A549 (cell line): ENCODE measurements around the gene CHTF8. TPM values are rescaled to one million over a fixed set of nuclear protein-coding genes. Genes with fewer than 3 reads are reported as not detected.

ENCODE experiments used
- ATAC-seq, 2 experiments: fragments of 200-7000 bp in 1 of 2; fragments of >200 bp in 1 of 2; cut with Nextera tagmentation in 1 of 2; cut with Tn5 transposase in 1 of 2; 3 replicates each; pipeline versions ENCODE4 v1.8.0 to v1.9.1; 2018 to 2020; ENCODE audit warnings: mild to moderate bottlenecking in 1 of 2, moderate library complexity in 1 of 2
- CTCF ChIA-PET: fragments of 300-600 bp; sonication (Branson Sonifier 250); formaldehyde crosslinking; extraction: SDS; loops from one replicate; lab custom pipeline; 2021; ENCODE audit warnings: antibody characterized with exemption, inconsistent platforms; lab: Yijun Ruan, JAX
- POLR2A ChIA-PET: fragments of 350-600 bp; formaldehyde crosslinking; extraction: SDS; loops from one replicate; lab custom pipeline; 2021; ENCODE audit warnings: antibody characterized with exemption, inconsistent platforms; lab: Yijun Ruan, JAX
- DNase-seq, 2 experiments: peaks; one replicate each; pipeline versions ENCODE4 v3.0.0 to v3.0.0-alpha.2; 2011 to 2016; ENCODE audit warnings: low read depth in 1 of 2, low spot score in 1 of 2
- FAIRE-seq: peaks from 2 replicates; lab custom pipeline; 2011; peaks lifted over from hg19 to GRCh38; lab: Jason Lieb, UNC
- H3K27ac ChIP-seq, 2 experiments: fragments of >200 bp; sonication (Bioruptor Twin); formaldehyde crosslinking; 3 replicates each; pipeline ENCODE4 v1.5.1; 2016 to 2017
- H3K4me1 ChIP-seq: fragments of >200 bp; sonication (Bioruptor Twin); formaldehyde crosslinking; 3 replicates; pipeline ENCODE4 v1.6.1; 2016
- H3K4me2 ChIP-seq: fragments of >200 bp; sonication (Bioruptor Twin); formaldehyde crosslinking; 3 replicates; pipeline ENCODE4 v1.6.1; 2016
- H3K4me3 ChIP-seq: fragments of >200 bp; sonication (Bioruptor Twin); formaldehyde crosslinking; 3 replicates; pipeline ENCODE4 v1.5.1; 2016
- H3K9me3 ChIP-seq: fragments of >200 bp; sonication (Bioruptor Twin); formaldehyde crosslinking; 3 replicates; pipeline ENCODE4 v1.6.1; 2016
- CHD4 ChIP-seq: fragments of 200-600 bp; sonication (generic); IDR thresholded peaks from 2 replicates; pipeline ENCODE4 v1.6.1; 2016; ENCODE audit warnings: antibody characterized with exemption, mild to moderate bottlenecking, borderline replicate concordance
- CTCF ChIP-seq: fragments of >200 bp; sonication (Bioruptor Twin); formaldehyde crosslinking; IDR thresholded peaks from 3 replicates; pipeline ENCODE4 v1.5.1; 2016
- EHF ChIP-seq: fragments of 250-450 bp; sonication (Bioruptor Pico); IDR thresholded peaks from 2 replicates; pipeline ENCODE4 v1.5.0; 2020; ENCODE audit warnings: mild to moderate bottlenecking
- ELK1 ChIP-seq: fragments of 150-350 bp; IDR thresholded peaks from 2 replicates; pipeline ENCODE4 v1.6.1; 2014; ENCODE audit warnings: low read depth, mild to moderate bottlenecking, low read length
- EP300 ChIP-seq, 2 experiments: fragments of >200 bp; sonication (Bioruptor Twin); formaldehyde crosslinking; IDR thresholded peaks; 2 replicates in 1 of 2; 3 replicates in 1 of 2; pipeline ENCODE4 v1.6.1; 2016 to 2017
- ESRRA ChIP-seq: fragments of 150-350 bp; IDR thresholded peaks from 2 replicates; pipeline ENCODE4 v1.6.1; 2014; ENCODE audit warnings: mild to moderate bottlenecking, low read length, borderline replicate concordance
- FOSB ChIP-seq: fragments of 250-450 bp; sonication (Bioruptor Pico); IDR thresholded peaks from 2 replicates; pipeline ENCODE4 v1.5.0; 2020; ENCODE audit warnings: mild to moderate bottlenecking, moderate library complexity
- FOXS1 ChIP-seq: fragments of 250-450 bp; sonication (Bioruptor Pico); IDR thresholded peaks from 2 replicates; pipeline ENCODE4 v1.5.0; 2020; ENCODE audit warnings: mild to moderate bottlenecking, moderate library complexity
- HDAC2 ChIP-seq: fragments of 200-600 bp; sonication (generic); IDR thresholded peaks from 2 replicates; pipeline ENCODE4 v1.6.1; 2016
- HMGXB4 ChIP-seq: fragments of 250-450 bp; sonication (Bioruptor Pico); IDR thresholded peaks from 2 replicates; pipeline ENCODE4 v1.5.0; 2021; ENCODE audit warnings: mild to moderate bottlenecking, moderate library complexity, borderline replicate concordance
- KDM1A ChIP-seq: fragments of 200-600 bp; sonication (generic); IDR thresholded peaks from 2 replicates; pipeline ENCODE4 v1.6.1; 2016; ENCODE audit warnings: low read depth, mild to moderate bottlenecking
- MAFK ChIP-seq: fragments of 450-650 bp; IDR thresholded peaks from 2 replicates; pipeline ENCODE4 v1.6.1; 2014; ENCODE audit not compliant: partially characterized antibody
- MAX ChIP-seq: IDR thresholded peaks from 2 replicates; pipeline ENCODE4 v1.6.1; 2012
- PHF8 ChIP-seq: fragments of 200-600 bp; sonication (generic); IDR thresholded peaks from 2 replicates; pipeline ENCODE4 v1.6.1; 2016; ENCODE audit warnings: low read depth, mild to moderate bottlenecking, antibody characterized with exemption, moderate library complexity, borderline replicate concordance
- RAD21 ChIP-seq, 2 experiments: fragments of >200 bp in 1 of 2; sonication (Bioruptor Twin) in 1 of 2; formaldehyde crosslinking in 1 of 2; IDR thresholded peaks in 1 of 2; conservative IDR thresholded peaks in 1 of 2; 2 replicates in 1 of 2; 3 replicates in 1 of 2; pipeline ENCODE4 v1.6.1; 2012 to 2018; ENCODE audit warnings: inconsistent platforms in 1 of 2
- RARB ChIP-seq: fragments of 250-450 bp; sonication (Bioruptor Pico); IDR thresholded peaks from 2 replicates; pipeline ENCODE4 v1.8.0; 2021; ENCODE audit warnings: mild to moderate bottlenecking, moderate library complexity
- RFX5 ChIP-seq: fragments of 450-650 bp; IDR thresholded peaks from 2 replicates; pipeline ENCODE4 v1.7.1; 2014; ENCODE audit warnings: antibody characterized with exemption, mild to moderate bottlenecking, moderate library complexity
- SMC3 ChIP-seq: fragments of >200 bp; sonication (Bioruptor Twin); formaldehyde crosslinking; IDR thresholded peaks from 3 replicates; pipeline ENCODE4 v1.6.1; 2018; ENCODE audit warnings: inconsistent platforms
- TFCP2L1 ChIP-seq: fragments of 250-450 bp; sonication (Bioruptor Pico); IDR thresholded peaks from 2 replicates; pipeline ENCODE4 v1.5.0; 2021; ENCODE audit warnings: mild to moderate bottlenecking
- TP53 ChIP-seq: fragments of 250-450 bp; sonication (Bioruptor Pico); IDR thresholded peaks from 2 replicates; pipeline ENCODE4 v1.5.0; 2021; ENCODE audit warnings: mild to moderate bottlenecking, moderate library complexity
- ZNF302 ChIP-seq: fragments of 250-450 bp; sonication (Bioruptor Pico); IDR thresholded peaks from 2 replicates; pipeline ENCODE4 v1.9.0; 2021; ENCODE audit warnings: inconsistent platforms, mild to moderate bottlenecking, moderate library complexity
- WGBS: methylation state at CpG from one replicate; pipeline ENCODE4 v1.1.6; 2017; ENCODE audit errors: missing lambda C conversion rate; 5-methylcytosine and 5-hydroxymethylcytosine counted together
- polyA plus RNA-seq, 4 experiments: library from polyadenylated mRNA; depleted of rRNA in 3 of 4; stranded (reverse); fragments of >200 nt; fragmentation: RNase III in 1 of 4; extraction: RNeasy Plus Mini Kit Qiagen cat#74134 plus additional on column Dnase treatment in 1 of 4; gene quantifications; 2 replicates in 3 of 4; 3 replicates in 1 of 4; pipeline ENCODE4 v1.2.3, GENCODE V29; 2011 to 2017

Gene CHTF8
- polyA plus RNA-seq, 2 of the 4 experiments (the other 2 are of a cell fraction): 78.7 to 81.6 TPM

- no peak for TF ChIP-seq FOXS1 (CRISPR knock-in tag)
- no peak for TF ChIP-seq TP53
- no peak for TF ChIP-seq CHD4
- no peak for TF ChIP-seq EHF (CRISPR knock-in tag)
- TF ChIP-seq RFX5: no peak
- TF ChIP-seq FOSB (CRISPR knock-in tag): no peak
- TF ChIP-seq CTCF: no peak
- TF ChIP-seq SMC3: no peak
- no peak for TF ChIP-seq HDAC2
- no peak for TF ChIP-seq PHF8
- no peak for TF ChIP-seq ELK1
- TF ChIP-seq RARB: no peak
- no peak for TF ChIP-seq TFCP2L1
- no peak for TF ChIP-seq ESRRA
- no peak for TF ChIP-seq RAD21 (conservative IDR thresholded peaks at IDR 0.05 in 1 of 2, IDR thresholded peaks at IDR 0.05 in 1 of 2)
- no peak for TF ChIP-seq EP300 (IDR thresholded peaks at IDR 0.05)
- TF ChIP-seq MAFK: no peak
- no peak for TF ChIP-seq HMGXB4 (CRISPR knock-in tag)
- TF ChIP-seq MAX: no peak
- no peak for TF ChIP-seq ZNF302 (CRISPR knock-in tag)
- TF ChIP-seq, all 56 proteins: peak for 0
- H3K4me2 ChIP-seq: no peak overlapping the region
- ChIA-PET CTCF (interaction anchor here (0.7 to 24.8 kb wide), 14 partner anchors 12 to 268 kb away, joined by 3 to 503 read pairs (median 6); partner anchors contain the start of gene TANGO6), POLR2A (no interaction called here)
- no peak for ATAC-seq
- H3K27ac ChIP-seq: peak overlapping the region in 1 of 2 experiments; percentile 17; a peak in 1 of 6 replicates
- peaks cover 18% of the 10 kb centered on the region for H3K4me1 ChIP-seq
- no peaks in the 10 kb centered on the region for H3K9me3 ChIP-seq
- 89% methylated on average over 5 of the region's 5 CpGs for WGBS
- no peak for DNase-seq
- H3K4me3 ChIP-seq: no peak overlapping the region
- no peak for FAIRE-seq
Measured at GRCh38 chr16:69111876-69112230, 20.5 kb downstream of the CHTF8 start.

GRCh38 chr16:69111216-69111875 is 21.0 kb downstream of the CHTF8 start:
- no peak for DNase-seq
- H3K9me3 ChIP-seq: no peaks in the 10 kb centered on the region
- ChIA-PET CTCF (interaction anchor here (0.6 to 24.8 kb wide), 12 partner anchors 10 to 268 kb away, joined by 3 to 503 read pairs (median 6); partner anchors contain the start of gene TANGO6), POLR2A (no interaction called here)
- no peak overlapping the region for H3K27ac ChIP-seq
- WGBS: 81% methylated on average over 6 of the region's 6 CpGs
- no peak overlapping the region for H3K4me3 ChIP-seq
- ATAC-seq: no peak
- no peak overlapping the region for H3K4me2 ChIP-seq
- no peak for FAIRE-seq
- no peak for TF ChIP-seq KDM1A
- TF ChIP-seq, all 56 proteins: peak for 0
- H3K4me1 ChIP-seq: peaks cover 18% of the 10 kb centered on the region
